ENCODE data around the gene BMAL1. TPM values are rescaled to one million over a fixed set of nuclear protein-coding genes. Genes with fewer than 3 reads are reported as not detected.
A peak's percentile ranks its signal among the peaks of the same experiment; 100 is the strongest.

The BMAL1 gene
- total RNA-seq, 1 donor from 2014 or later = 7.3 TPM

- no peaks in the 10 kb centered on the region for H3K4me1 Mint-ChIP-seq (ENCODE audit: unreplicated experiment)
- DNase-seq (ENCODE audit: extremely low spot score, unreplicated experiment) = no peak
- peaks cover 4% of the 10 kb centered on the region for H3K36me3 Mint-ChIP-seq
- TF ChIP-seq CTCF (conservative IDR thresholded peaks at IDR 0.05) = peak; percentile 43
- no peak overlapping the region for H3K27ac Mint-ChIP-seq
- H3K4me3 Mint-ChIP-seq = no peak overlapping the region
- no peaks in the 10 kb centered on the region for H3K9me3 Mint-ChIP-seq
- H3K27me3 Mint-ChIP-seq = no peaks in the 10 kb centered on the region
Observed at GRCh38 chr11:13354335-13354734, 76.7 kb downstream of the BMAL1 start.

DNA sequence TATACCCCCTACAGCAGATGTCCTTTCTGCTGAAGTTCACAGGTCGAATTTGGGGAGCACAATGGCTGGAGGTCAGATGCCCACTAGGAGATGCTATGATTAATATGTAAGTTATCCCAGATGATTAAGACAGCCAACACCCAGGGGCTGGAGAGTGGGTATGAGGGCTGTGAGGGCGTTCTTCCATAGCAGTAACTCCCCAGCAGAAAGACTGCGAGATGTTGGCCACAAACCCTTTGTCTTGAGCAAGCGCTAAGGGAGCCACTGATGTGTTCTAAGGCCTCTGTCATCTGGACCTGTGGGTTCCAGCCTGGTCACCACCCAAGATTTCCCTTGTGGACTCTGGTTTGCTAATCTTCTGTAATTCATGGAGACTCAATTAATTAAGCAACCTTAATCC lies 77.6 kb downstream of the BMAL1 start:
- Mint-ChIP-seq H3K27me3 (no peaks in the 10 kb centered on the region), H3K9me3 (no peaks in the 10 kb centered on the region), H3K4me3 (no peak overlapping the region), H3K27ac (no peak overlapping the region), H3K36me3 (peaks cover 4% of the 10 kb centered on the region), H3K4me1 (ENCODE audit: unreplicated experiment) (no peaks in the 10 kb centered on the region)
- TF ChIP-seq CTCF (conservative IDR thresholded peaks at IDR 0.05) = no peak
- DNase-seq (ENCODE audit: extremely low spot score, unreplicated experiment) = no peak

GRCh38 chr11:13357232-13357631 lies 79.6 kb downstream of the BMAL1 start:
- Mint-ChIP-seq H3K27ac (no peak overlapping the region), H3K27me3 (no peaks in the 10 kb centered on the region), H3K9me3 (no peaks in the 10 kb centered on the region), H3K4me1 (ENCODE audit: unreplicated experiment) (no peaks in the 10 kb centered on the region), H3K36me3 (peaks cover 14% of the 10 kb centered on the region), H3K4me3 (no peak overlapping the region)
- TF ChIP-seq CTCF (conservative IDR thresholded peaks at IDR 0.05) = no peak
- no peak for DNase-seq (ENCODE audit: extremely low spot score, unreplicated experiment)

GRCh38 chr11:13358596-13359270 lies 81.1 kb downstream of the BMAL1 start:
- no peaks in the 10 kb centered on the region for H3K27me3 Mint-ChIP-seq
- no peaks in the 10 kb centered on the region for H3K9me3 Mint-ChIP-seq
- DNase-seq (ENCODE audit: extremely low spot score, unreplicated experiment) = no peak
- peaks cover 14% of the 10 kb centered on the region for H3K36me3 Mint-ChIP-seq
- no peak overlapping the region for H3K4me3 Mint-ChIP-seq
- H3K27ac Mint-ChIP-seq = no peak overlapping the region
- TF ChIP-seq CTCF (conservative IDR thresholded peaks at IDR 0.05) = no peak
- no peaks in the 10 kb centered on the region for H3K4me1 Mint-ChIP-seq (ENCODE audit: unreplicated experiment)

DNA sequence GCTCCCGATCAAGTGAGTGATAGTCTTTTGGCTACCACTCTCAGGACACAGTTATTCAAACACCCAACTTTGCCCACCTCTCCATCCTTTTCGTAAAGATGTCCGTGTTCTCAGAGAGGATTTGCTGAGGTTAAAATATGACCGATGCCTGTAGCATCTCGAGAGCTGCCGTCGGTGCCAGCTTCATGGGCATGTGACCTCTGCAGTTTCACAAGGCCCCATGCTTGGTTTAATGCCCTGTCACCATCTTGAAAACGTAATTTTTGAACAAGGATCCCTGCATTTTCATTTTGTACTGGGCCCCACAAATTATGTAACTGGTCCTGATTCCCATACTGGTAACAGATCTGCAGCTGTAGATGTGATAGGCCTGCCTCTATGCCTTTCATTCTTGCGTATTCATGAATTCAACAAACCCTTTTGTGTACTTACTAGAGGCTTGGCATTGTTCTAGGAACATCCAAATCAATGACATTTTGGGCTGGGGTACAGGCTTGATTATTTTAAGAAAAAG lies 85.1 kb downstream of the BMAL1 start:
- no peak for TF ChIP-seq CTCF (conservative IDR thresholded peaks at IDR 0.05)
- H3K27ac Mint-ChIP-seq = no peak overlapping the region
- DNase-seq (ENCODE audit: extremely low spot score, unreplicated experiment) = no peak
- no peaks in the 10 kb centered on the region for H3K27me3 Mint-ChIP-seq
- no peak overlapping the region for H3K4me3 Mint-ChIP-seq
- H3K4me1 Mint-ChIP-seq (ENCODE audit: unreplicated experiment) = no peaks in the 10 kb centered on the region
- H3K36me3 Mint-ChIP-seq = peaks cover 15% of the 10 kb centered on the region
- H3K9me3 Mint-ChIP-seq = no peaks in the 10 kb centered on the region

Data from type B pancreatic cell (in vitro differentiated cells).